ENCODE data around the gene EPHA10.

EPHA10 gene

DNA sequence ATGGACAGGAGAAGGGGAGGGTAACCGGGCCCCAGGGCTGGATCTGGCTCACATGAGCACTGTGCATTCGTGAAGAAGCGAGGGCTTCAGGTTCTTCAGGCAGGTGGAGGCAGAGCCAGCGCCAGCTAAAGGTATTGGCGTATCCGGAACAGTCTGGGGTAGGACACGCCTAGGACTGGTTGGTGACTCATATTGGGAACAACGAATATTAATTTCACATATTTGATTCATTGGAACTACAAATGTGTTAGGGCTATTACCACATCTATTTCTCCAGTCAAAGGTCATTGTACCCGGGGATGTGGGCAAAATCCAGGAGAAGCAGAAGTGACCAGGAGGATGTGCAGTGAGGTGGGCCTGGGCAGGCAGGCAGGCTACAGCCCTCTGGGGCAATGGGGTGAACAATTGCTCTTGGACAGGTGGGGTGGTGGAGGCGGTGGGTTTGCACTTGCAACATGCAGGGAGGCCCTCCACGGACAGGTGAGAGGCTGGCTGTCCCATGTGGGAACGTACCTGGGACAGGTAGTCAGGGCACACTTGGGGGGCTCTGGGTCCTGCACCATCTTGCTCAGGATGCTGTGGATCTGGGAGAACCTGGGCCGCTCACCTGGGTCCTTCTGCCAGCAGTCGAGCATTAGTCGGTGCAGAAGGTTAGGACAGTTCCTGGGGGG, 45.9 kb downstream of the EPHA10 start:
- H3K27ac ChIP-seq, result no peak overlapping the region
- TF ChIP-seq, protein P1, sequence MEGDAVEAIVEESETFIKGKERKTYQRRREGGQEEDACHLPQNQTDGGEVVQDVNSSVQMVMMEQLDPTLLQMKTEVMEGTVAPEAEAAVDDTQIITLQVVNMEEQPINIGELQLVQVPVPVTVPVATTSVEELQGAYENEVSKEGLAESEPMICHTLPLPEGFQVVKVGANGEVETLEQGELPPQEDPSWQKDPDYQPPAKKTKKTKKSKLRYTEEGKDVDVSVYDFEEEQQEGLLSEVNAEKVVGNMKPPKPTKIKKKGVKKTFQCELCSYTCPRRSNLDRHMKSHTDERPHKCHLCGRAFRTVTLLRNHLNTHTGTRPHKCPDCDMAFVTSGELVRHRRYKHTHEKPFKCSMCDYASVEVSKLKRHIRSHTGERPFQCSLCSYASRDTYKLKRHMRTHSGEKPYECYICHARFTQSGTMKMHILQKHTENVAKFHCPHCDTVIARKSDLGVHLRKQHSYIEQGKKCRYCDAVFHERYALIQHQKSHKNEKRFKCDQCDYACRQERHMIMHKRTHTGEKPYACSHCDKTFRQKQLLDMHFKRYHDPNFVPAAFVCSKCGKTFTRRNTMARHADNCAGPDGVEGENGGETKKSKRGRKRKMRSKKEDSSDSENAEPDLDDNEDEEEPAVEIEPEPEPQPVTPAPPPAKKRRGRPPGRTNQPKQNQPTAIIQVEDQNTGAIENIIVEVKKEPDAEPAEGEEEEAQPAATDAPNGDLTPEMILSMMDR (IDR thresholded peaks at IDR 0.05), result no peak
- DNase-seq (ENCODE audit: low spot score), result no peak
- no peak overlapping the region for H3K4me3 ChIP-seq

DNA sequence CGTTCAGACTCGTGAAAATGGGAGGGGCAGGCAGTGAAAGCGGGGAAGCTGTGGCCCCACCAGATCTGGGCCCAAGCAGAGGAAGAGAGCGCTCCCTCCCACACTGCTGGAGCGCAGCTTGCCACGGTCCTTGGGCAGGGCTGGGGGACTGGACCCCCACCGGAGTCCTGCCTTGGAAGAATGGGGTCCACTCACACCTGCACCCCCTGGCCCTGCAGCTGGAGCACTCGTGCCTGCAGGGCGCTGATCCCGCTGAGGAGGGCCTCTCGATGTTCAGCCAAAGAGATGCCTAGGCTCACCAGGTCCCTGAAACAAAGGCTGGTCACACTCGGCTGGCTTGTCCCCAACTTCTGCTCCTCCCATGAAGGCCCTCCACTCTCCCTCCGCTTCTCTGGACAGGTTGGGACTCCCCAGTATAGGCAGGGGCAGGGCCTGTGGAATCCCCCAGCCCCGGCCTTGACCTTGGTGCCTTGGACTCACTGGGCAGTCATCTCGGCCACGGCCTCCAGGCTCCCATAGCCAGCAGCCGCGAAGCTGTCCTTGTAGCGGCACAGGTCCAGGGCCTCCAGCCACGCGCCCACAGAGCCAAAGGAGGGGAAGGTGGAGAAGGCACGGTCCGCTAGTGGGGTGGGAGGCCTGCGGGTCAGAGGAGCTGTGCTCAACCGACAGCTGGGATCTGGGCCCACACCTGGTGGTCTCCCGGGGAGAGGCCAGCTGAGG, 46.6 kb downstream of the EPHA10 start:
- no peak for DNase-seq (ENCODE audit: low spot score)
- TF ChIP-seq, protein P1 (IDR thresholded peaks at IDR 0.05), result no peak

DNA sequence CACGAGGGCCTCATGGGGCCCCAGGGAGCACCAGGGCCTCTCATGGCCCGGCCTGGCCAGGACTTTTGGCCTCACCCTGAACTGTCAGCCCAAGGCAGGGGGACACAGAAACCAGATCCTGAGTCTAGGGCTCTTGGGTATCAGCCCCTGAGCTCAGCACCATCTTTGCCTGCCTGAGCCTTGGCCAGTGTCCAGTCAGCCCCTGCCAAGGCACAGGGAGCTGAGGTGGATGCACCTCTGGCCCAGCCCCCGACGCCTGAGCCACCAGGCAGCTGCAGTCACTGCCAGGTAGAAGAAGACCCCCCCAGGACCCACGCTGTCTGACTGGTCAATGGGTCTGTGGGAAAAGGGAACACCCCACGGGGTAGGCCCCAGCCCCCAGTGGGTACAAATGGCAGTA, 47.3 kb downstream of the EPHA10 start:
- TF ChIP-seq, protein P1 (IDR thresholded peaks at IDR 0.05), result no peak
- no peak for DNase-seq (ENCODE audit: low spot score)
- Histone ChIP-seq H3K4me3 (no peak overlapping the region), H3K27ac (no peak overlapping the region)

More for the DNA sequence above, 46.6 kb downstream of the EPHA10 start:
- no peak overlapping the region for H3K4me3 ChIP-seq
- H3K27ac ChIP-seq, result no peak overlapping the region

DNA sequence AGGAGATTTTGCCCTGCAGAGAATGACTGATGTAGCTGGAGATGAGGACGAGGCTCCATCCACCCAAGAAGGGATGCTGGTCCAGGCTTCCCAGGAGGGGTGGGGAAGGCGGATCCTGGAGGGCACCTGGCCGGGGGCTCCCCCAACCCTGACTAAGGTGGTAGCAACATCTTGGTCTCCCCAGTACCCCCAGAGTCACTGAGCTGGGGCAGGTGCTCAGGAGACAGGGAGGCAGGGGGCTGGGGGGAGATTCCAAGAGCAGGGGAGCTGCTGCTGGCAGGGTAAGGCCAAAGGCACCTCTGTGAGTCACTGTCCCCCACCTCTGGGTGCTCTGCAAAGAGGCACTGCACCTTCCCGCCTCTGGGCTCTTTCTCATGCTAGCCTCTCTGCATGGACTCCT, 48.6 kb downstream of the EPHA10 start:
- H3K4me3 ChIP-seq, result no peak overlapping the region
- TF ChIP-seq, protein P1 (IDR thresholded peaks at IDR 0.05), result no peak
- no peak for DNase-seq (ENCODE audit: low spot score)
- H3K27ac ChIP-seq, result no peak overlapping the region

DNA sequence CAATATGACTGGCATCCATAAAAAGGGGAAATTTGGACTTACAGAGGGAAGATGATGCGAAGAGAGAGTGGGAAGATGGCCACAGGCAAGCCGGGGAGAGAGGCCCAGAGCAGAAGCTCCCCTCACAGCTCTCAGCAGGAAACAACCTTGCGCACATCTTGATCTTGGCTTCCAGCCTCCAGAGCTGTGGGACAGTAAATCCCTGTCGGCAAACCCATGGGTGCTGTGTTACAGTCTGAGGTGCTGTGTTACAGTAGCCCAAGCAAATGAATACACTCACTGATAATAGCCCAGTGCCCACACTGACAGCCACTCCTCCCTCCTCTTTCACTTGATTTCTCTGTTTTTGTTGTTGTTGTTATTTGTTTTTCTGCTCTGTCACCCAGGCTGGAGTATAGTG, 50.2 kb downstream of the EPHA10 start:
- TF ChIP-seq, protein P1 (IDR thresholded peaks at IDR 0.05), result no peak
- no peak for DNase-seq (ENCODE audit: low spot score)
- Histone ChIP-seq H3K27ac (no peak overlapping the region), H3K4me3 (no peak overlapping the region)

DNA sequence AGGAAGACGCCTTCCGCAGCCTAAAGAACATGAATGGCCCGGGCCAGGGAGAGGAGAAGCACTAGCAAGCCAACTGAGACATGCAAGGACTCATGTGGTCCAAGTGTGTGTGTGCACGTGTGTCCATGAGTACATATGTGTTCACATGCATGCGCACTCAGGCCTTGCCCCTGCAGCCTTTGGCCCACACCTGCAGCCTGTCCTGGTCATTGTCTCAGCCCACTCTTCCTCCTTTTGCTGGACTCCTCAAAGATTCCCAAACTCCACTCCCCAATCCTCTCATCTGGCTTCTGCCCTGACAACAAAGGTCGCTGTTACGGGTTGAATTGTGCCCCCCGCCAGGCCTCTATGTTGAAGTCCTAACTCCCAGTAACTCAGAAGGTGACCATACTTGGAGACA, 50.7 kb downstream of the EPHA10 start:
- DNase-seq (ENCODE audit: low spot score), result no peak
- TF ChIP-seq, protein P1 (IDR thresholded peaks at IDR 0.05), result no peak
- no peak overlapping the region for H3K27ac ChIP-seq
- no peak overlapping the region for H3K4me3 ChIP-seq

DNA sequence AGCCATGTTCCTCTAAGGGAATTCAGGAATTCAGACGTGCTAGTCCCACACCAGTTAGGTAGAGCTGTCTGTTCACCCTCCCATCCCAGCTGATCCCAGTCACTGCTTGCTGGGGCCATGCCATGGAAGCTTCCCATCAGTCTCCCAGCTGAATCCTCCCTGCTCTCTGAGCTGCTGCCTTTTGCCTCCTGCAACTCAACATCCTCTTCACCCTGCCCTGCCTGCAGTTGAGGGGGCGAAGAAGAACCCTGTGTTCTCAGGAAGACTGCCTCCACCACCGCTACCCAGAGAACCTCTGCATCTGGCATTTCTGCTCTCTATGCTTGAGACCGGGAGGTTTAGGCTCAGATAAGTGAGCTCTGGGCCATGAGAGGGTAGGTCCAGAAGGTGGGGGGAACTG, 56.4 kb downstream of the EPHA10 start:
- DNase-seq (ENCODE audit: low spot score), result no peak
- TF ChIP-seq, protein P1 (IDR thresholded peaks at IDR 0.05), result no peak
- no peak overlapping the region for H3K27ac ChIP-seq
- no peak overlapping the region for H3K4me3 ChIP-seq
